WTC11 (cell line): ENCODE measurements around the gene CCDC93.

Source experiments
- ESRRA ChIP-seq: sonication (generic); formaldehyde crosslinking; IDR thresholded peaks from 2 replicates; pipeline ENCODE4 v1.8.1; 2022; ENCODE audit warnings: mild to moderate bottlenecking, missing genetic modification reagents, borderline replicate concordance
- ETV6 ChIP-seq: sonication (generic); formaldehyde crosslinking; IDR thresholded peaks from 2 replicates; pipeline ENCODE4 v1.8.1; 2022; ENCODE audit warnings: mild to moderate bottlenecking, missing genetic modification reagents
- FOXJ3 ChIP-seq: sonication (generic); formaldehyde crosslinking; IDR thresholded peaks from 2 replicates; pipeline ENCODE4 v1.9.0; 2021; ENCODE audit warnings: missing genetic modification reagents, mild to moderate bottlenecking, borderline replicate concordance
- FOXP1 ChIP-seq: sonication (generic); formaldehyde crosslinking; IDR thresholded peaks from 2 replicates; pipeline ENCODE4 v1.8.0; 2022; ENCODE audit warnings: missing genetic modification reagents, mild to moderate bottlenecking, moderate library complexity, borderline replicate concordance
- IRF1 ChIP-seq: sonication (generic); formaldehyde crosslinking; IDR thresholded peaks from 2 replicates; pipeline ENCODE4 v1.8.0; 2023; ENCODE audit warnings: missing genetic modification reagents
- KAT7 ChIP-seq: sonication (generic); formaldehyde crosslinking; IDR thresholded peaks from 2 replicates; pipeline ENCODE4 v1.8.1; 2023; ENCODE audit warnings: missing genetic modification reagents, mild to moderate bottlenecking, borderline replicate concordance
- MAX ChIP-seq: sonication (generic); formaldehyde crosslinking; IDR thresholded peaks from 2 replicates; pipeline ENCODE4 v1.8.0; 2022; ENCODE audit warnings: mild to moderate bottlenecking, missing genetic modification reagents
- MYBL2 ChIP-seq: sonication (generic); formaldehyde crosslinking; IDR thresholded peaks from 2 replicates; pipeline ENCODE4 v1.8.1; 2023; ENCODE audit warnings: mild to moderate bottlenecking, moderate library complexity, missing genetic modification reagents
- PRDM15 ChIP-seq: sonication (generic); formaldehyde crosslinking; IDR thresholded peaks from 2 replicates; pipeline ENCODE4 v1.8.0; 2022; ENCODE audit warnings: missing genetic modification reagents
- TCF7 ChIP-seq: sonication (generic); formaldehyde crosslinking; IDR thresholded peaks from 2 replicates; pipeline ENCODE4 v1.8.0; 2022; ENCODE audit warnings: mild to moderate bottlenecking, low read depth, missing genetic modification reagents, moderate library complexity
- TF ChIP-seq, protein P1 (sequence below): fragments of 200-600 bp; IDR thresholded peaks from 2 replicates; pipeline ENCODE4 v1.8.0; 2022; ENCODE audit warnings: antibody characterized with exemption
- TF ChIP-seq, protein P2 (sequence below): fragments of 250-450 bp; sonication (Bioruptor Pico); conservative IDR thresholded peaks from 2 replicates; pipeline ENCODE4 v1.9.0; 2021; ENCODE audit warnings: mild to moderate bottlenecking
- TF ChIP-seq, protein P3 (sequence below): sonication (generic); formaldehyde crosslinking; IDR thresholded peaks from 2 replicates; pipeline ENCODE4 v1.8.0; 2022; ENCODE audit warnings: mild to moderate bottlenecking, missing genetic modification reagents
- TF ChIP-seq, protein P4 (sequence below): sonication (generic); formaldehyde crosslinking; IDR thresholded peaks from 2 replicates; pipeline ENCODE4 v1.8.1; 2022; ENCODE audit warnings: low read depth, mild to moderate bottlenecking, moderate library complexity, missing genetic modification reagents, borderline replicate concordance

GRCh38 chr2:118013221-118013723 lies 598 bp downstream of the CCDC93 start:
- TF ChIP-seq FOXP1, result no peak
- TF ChIP-seq, protein P1, sequence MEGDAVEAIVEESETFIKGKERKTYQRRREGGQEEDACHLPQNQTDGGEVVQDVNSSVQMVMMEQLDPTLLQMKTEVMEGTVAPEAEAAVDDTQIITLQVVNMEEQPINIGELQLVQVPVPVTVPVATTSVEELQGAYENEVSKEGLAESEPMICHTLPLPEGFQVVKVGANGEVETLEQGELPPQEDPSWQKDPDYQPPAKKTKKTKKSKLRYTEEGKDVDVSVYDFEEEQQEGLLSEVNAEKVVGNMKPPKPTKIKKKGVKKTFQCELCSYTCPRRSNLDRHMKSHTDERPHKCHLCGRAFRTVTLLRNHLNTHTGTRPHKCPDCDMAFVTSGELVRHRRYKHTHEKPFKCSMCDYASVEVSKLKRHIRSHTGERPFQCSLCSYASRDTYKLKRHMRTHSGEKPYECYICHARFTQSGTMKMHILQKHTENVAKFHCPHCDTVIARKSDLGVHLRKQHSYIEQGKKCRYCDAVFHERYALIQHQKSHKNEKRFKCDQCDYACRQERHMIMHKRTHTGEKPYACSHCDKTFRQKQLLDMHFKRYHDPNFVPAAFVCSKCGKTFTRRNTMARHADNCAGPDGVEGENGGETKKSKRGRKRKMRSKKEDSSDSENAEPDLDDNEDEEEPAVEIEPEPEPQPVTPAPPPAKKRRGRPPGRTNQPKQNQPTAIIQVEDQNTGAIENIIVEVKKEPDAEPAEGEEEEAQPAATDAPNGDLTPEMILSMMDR, result no peak
- no peak for TF ChIP-seq IRF1 (CRISPR knock-in tag)
- TF ChIP-seq, protein P2, sequence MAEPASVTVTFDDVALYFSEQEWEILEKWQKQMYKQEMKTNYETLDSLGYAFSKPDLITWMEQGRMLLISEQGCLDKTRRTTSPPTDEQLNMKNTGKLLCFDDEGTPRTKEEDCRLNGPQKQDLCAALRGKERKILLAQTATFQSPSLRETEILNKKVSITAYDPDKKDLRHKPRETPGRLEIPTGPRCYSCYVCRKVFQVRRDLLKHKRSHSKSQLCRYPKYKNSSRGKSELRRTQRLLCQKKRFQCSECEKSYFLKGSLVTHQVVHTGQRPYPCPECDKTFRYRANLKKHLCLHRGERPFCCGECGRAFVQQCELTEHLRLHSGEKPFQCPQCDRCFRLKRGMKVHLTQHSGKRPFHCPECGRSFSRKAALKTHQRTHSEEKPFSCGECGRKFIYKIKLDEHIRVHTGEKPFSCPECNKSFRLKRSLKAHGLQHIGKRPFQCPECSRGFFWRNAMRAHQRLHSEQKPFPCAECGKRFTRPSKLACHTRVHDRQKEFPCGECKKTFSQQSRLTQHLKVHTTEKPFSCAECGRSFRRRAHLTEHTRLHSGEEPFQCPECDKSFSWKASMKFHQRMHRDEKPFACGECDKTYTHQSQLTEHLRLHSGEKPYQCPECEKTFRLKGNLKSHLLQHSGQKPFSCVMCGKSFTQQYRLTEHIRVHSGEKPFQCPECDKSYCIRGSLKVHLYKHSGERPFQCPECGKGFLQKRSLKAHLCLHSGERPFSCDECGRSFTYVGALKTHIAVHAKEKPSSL (CRISPR knock-in tag), result no peak
- TF ChIP-seq FOXJ3 (CRISPR knock-in tag), result no peak
- TF ChIP-seq, protein P3, sequence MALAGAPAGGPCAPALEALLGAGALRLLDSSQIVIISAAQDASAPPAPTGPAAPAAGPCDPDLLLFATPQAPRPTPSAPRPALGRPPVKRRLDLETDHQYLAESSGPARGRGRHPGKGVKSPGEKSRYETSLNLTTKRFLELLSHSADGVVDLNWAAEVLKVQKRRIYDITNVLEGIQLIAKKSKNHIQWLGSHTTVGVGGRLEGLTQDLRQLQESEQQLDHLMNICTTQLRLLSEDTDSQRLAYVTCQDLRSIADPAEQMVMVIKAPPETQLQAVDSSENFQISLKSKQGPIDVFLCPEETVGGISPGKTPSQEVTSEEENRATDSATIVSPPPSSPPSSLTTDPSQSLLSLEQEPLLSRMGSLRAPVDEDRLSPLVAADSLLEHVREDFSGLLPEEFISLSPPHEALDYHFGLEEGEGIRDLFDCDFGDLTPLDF (CRISPR knock-in tag), result no peak
- no peak for TF ChIP-seq ETV6 (CRISPR knock-in tag)
- TF ChIP-seq, protein P4, sequence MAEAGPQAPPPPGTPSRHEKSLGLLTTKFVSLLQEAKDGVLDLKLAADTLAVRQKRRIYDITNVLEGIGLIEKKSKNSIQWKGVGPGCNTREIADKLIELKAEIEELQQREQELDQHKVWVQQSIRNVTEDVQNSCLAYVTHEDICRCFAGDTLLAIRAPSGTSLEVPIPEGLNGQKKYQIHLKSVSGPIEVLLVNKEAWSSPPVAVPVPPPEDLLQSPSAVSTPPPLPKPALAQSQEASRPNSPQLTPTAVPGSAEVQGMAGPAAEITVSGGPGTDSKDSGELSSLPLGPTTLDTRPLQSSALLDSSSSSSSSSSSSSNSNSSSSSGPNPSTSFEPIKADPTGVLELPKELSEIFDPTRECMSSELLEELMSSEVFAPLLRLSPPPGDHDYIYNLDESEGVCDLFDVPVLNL, result no peak; the same call in 1 of the 2 replicates
- TF ChIP-seq MAX (CRISPR knock-in tag), result peak; percentile 51; the same call in 1 of the 2 replicates
- TF ChIP-seq KAT7 (CRISPR knock-in tag), result no peak
- 0 out of 2 replicates have a peak, but pooled peaks have one; percentile 20 for TF ChIP-seq MYBL2
- TF ChIP-seq ESRRA (CRISPR knock-in tag), result no peak
- TF ChIP-seq PRDM15 (CRISPR knock-in tag), result no peak
- TF ChIP-seq TCF7 (CRISPR knock-in tag), result no peak
